Activated naive CD8-positive, alpha-beta T cell treated with anti-CD3 and anti-CD28 coated beads, Interleukin-2, amount 50 U/mL, for 24 hours (primary cell): ENCODE measurements around the gene GDI2.
A peak's percentile ranks its signal among the peaks of the same experiment; 100 is the strongest.
"Not testable (repeated sequence)": the region's sequence is repeated elsewhere in the genome, so short reads cannot be mapped to it uniquely, and the experiment has no call there.

Source experiments
- ATAC-seq: fragments of 150-1000 bp; cut with Tn5 transposase; one replicate; pipeline ENCODE4 v1.10.0; 2021
- DNase-seq: peaks from one replicate; pipeline ENCODE4 v3.0.0; 2021
- H3K27ac Mint-ChIP-seq: one replicate; pipeline ENCODE4 v1.8.0; 2021; ENCODE audit warnings: mild to moderate bottlenecking, mixed read lengths
- H3K27me3 Mint-ChIP-seq: one replicate; pipeline ENCODE4 v1.8.0; 2021; ENCODE audit warnings: mixed read lengths
- H3K36me3 Mint-ChIP-seq: one replicate; pipeline ENCODE4 v1.8.0; 2021; ENCODE audit warnings: low read depth, mixed read lengths
- H3K4me1 Mint-ChIP-seq: one replicate; pipeline ENCODE4 v1.8.0; 2021; ENCODE audit warnings: mixed read lengths
- H3K4me3 Mint-ChIP-seq: one replicate; pipeline ENCODE4 v1.8.0; 2021; ENCODE audit warnings: mild to moderate bottlenecking, moderate library complexity, mixed read lengths
- H3K9me3 Mint-ChIP-seq: one replicate; pipeline ENCODE4 v1.8.0; 2021; ENCODE audit warnings: mixed read lengths

The GDI2 gene

GRCh38 chr10:5813341-5814109 is at the start of gene GDI2:
TSS of gene GDI2 (minus strand) at chr10:5813434. CDS start at chr10:5813258, 176 bp downstream.
- Mint-ChIP-seq H3K27me3 (no peaks in the 10 kb centered on the region), H3K9me3 (no peaks in the 10 kb centered on the region), H3K36me3 (peaks cover 40% of the 10 kb centered on the region), H3K4me1 (peaks cover 71% of the 10 kb centered on the region), H3K27ac (peak within 1 kb of the TSS; percentile 97), H3K4me3 (peak within 1 kb of the TSS; percentile 91)
- ATAC-seq (peak; percentile 90), DNase-seq (peak; percentile 97)

- H3K27ac Mint-ChIP-seq, result no peak overlapping the region
- H3K4me3 Mint-ChIP-seq, result no peak overlapping the region
- H3K4me1 Mint-ChIP-seq, result peaks cover 4% of the 10 kb centered on the region
- H3K36me3 Mint-ChIP-seq, result peaks cover 4% of the 10 kb centered on the region
- no peaks in the 10 kb centered on the region for H3K9me3 Mint-ChIP-seq
- H3K27me3 Mint-ChIP-seq, result no peaks in the 10 kb centered on the region
- ATAC-seq, result peak; percentile 71
- DNase-seq, result no peak
Measured at GRCh38 chr10:5862360-5862961, 49.2 kb upstream of the GDI2 start.

- Mint-ChIP-seq H3K4me1 (peaks cover 2% of the 10 kb centered on the region), H3K27me3 (no peaks in the 10 kb centered on the region), H3K4me3 (no peak overlapping the region), H3K27ac (no peak overlapping the region), H3K36me3 (peaks cover 4% of the 10 kb centered on the region), H3K9me3 (no peaks in the 10 kb centered on the region)
- no peak for DNase-seq
- ATAC-seq, result no peak
Measured at GRCh38 chr10:5860066-5860465, 46.8 kb upstream of the GDI2 start.

- Mint-ChIP-seq H3K4me1 (peaks cover 2% of the 10 kb centered on the region), H3K4me3 (no peak overlapping the region), H3K9me3 (no peaks in the 10 kb centered on the region), H3K36me3 (peaks cover 4% of the 10 kb centered on the region), H3K27ac (no peak overlapping the region), H3K27me3 (no peaks in the 10 kb centered on the region)
- DNase-seq (no peak), ATAC-seq (no peak)
Measured at GRCh38 chr10:5858811-5859210, 45.6 kb upstream of the GDI2 start.

- ATAC-seq, result no peak
- no peak overlapping the region for H3K27ac Mint-ChIP-seq
- H3K36me3 Mint-ChIP-seq, result no peaks in the 10 kb centered on the region
- DNase-seq, result no peak
- no peaks in the 10 kb centered on the region for H3K9me3 Mint-ChIP-seq
- no peak overlapping the region for H3K4me3 Mint-ChIP-seq
- H3K4me1 Mint-ChIP-seq, result peaks cover 5% of the 10 kb centered on the region
- no peaks in the 10 kb centered on the region for H3K27me3 Mint-ChIP-seq
Measured at GRCh38 chr10:5856701-5857004, 43.4 kb upstream of the GDI2 start.

- H3K4me1 Mint-ChIP-seq, result peaks cover 5% of the 10 kb centered on the region
- H3K36me3 Mint-ChIP-seq, result no peaks in the 10 kb centered on the region
- no peaks in the 10 kb centered on the region for H3K27me3 Mint-ChIP-seq
- ATAC-seq, result no peak
- no peak overlapping the region for H3K27ac Mint-ChIP-seq
- no peak for DNase-seq
- H3K4me3 Mint-ChIP-seq, result no peak overlapping the region
- H3K9me3 Mint-ChIP-seq, result no peaks in the 10 kb centered on the region
Measured at GRCh38 chr10:5855979-5856700, 42.9 kb upstream of the GDI2 start.

GRCh38 chr10:5854131-5854475 is 40.9 kb upstream of the GDI2 start:
- no peak overlapping the region for H3K4me3 Mint-ChIP-seq
- peaks cover 5% of the 10 kb centered on the region for H3K4me1 Mint-ChIP-seq
- DNase-seq, result no peak
- ATAC-seq, result no peak
- no peaks in the 10 kb centered on the region for H3K36me3 Mint-ChIP-seq
- H3K9me3 Mint-ChIP-seq, result no peaks in the 10 kb centered on the region
- H3K27ac Mint-ChIP-seq, result no peak overlapping the region
- H3K27me3 Mint-ChIP-seq, result no peaks in the 10 kb centered on the region

GRCh38 chr10:5846667-5847066 is 33.4 kb upstream of the GDI2 start:
- not testable (repeated sequence) for ATAC-seq, H3K27me3 Mint-ChIP-seq, H3K36me3 Mint-ChIP-seq, DNase-seq, H3K9me3 Mint-ChIP-seq
- peaks cover 44% of the 10 kb centered on the region for H3K4me1 Mint-ChIP-seq
- H3K27ac Mint-ChIP-seq, result peak overlapping the region; percentile 96
- peak overlapping the region; percentile 68 for H3K4me3 Mint-ChIP-seq

- peak overlapping the region; percentile 17 for H3K4me3 Mint-ChIP-seq
- ATAC-seq, result no peak
- H3K4me1 Mint-ChIP-seq, result peaks cover 50% of the 10 kb centered on the region
- H3K9me3 Mint-ChIP-seq, result no peaks in the 10 kb centered on the region
- no peak for DNase-seq
- peaks cover 5% of the 10 kb centered on the region for H3K36me3 Mint-ChIP-seq
- peaks cover 4% of the 10 kb centered on the region for H3K27me3 Mint-ChIP-seq
- peak overlapping the region; percentile 96 for H3K27ac Mint-ChIP-seq
Measured at GRCh38 chr10:5844345-5845055, 31.3 kb upstream of the GDI2 start.

GRCh38 chr10:5843686-5844344 is 30.6 kb upstream of the GDI2 start:
- peaks cover 5% of the 10 kb centered on the region for H3K36me3 Mint-ChIP-seq
- DNase-seq (no peak), ATAC-seq (peak; percentile 77)
- peaks cover 4% of the 10 kb centered on the region for H3K27me3 Mint-ChIP-seq
- peak overlapping the region; percentile 96 for H3K27ac Mint-ChIP-seq
- H3K4me3 Mint-ChIP-seq, result peak overlapping the region; percentile 3
- H3K9me3 Mint-ChIP-seq, result no peaks in the 10 kb centered on the region
- peaks cover 50% of the 10 kb centered on the region for H3K4me1 Mint-ChIP-seq

- DNase-seq, result no peak
- Mint-ChIP-seq H3K4me3 (no peak overlapping the region), H3K36me3 (peaks cover 5% of the 10 kb centered on the region), H3K9me3 (no peaks in the 10 kb centered on the region), H3K27me3 (peaks cover 4% of the 10 kb centered on the region), H3K4me1 (peaks cover 52% of the 10 kb centered on the region), H3K27ac (no peak overlapping the region)
- ATAC-seq, result no peak
Measured at GRCh38 chr10:5841965-5842364, 28.7 kb upstream of the GDI2 start.

- ATAC-seq (no peak), DNase-seq (peak; percentile 40)
- Mint-ChIP-seq H3K4me3 (peak overlapping the region; percentile 52), H3K4me1 (peaks cover 38% of the 10 kb centered on the region), H3K27ac (peak overlapping the region; percentile 73), H3K36me3 (no peaks in the 10 kb centered on the region), H3K9me3 (no peaks in the 10 kb centered on the region), H3K27me3 (peaks cover 1% of the 10 kb centered on the region)
Measured at GRCh38 chr10:5840314-5841307, 27.4 kb upstream of the GDI2 start.

GRCh38 chr10:5836181-5836580 is 22.9 kb upstream of the GDI2 start:
- H3K9me3 Mint-ChIP-seq, H3K4me1 Mint-ChIP-seq, H3K4me3 Mint-ChIP-seq, H3K27ac Mint-ChIP-seq, DNase-seq, ATAC-seq, H3K36me3 Mint-ChIP-seq, H3K27me3 Mint-ChIP-seq: not testable (repeated sequence)
